K562 treated with DMSO at 1 percent for 12 hours (cell line): Measurements from ENCODE around the gene EGR2. TPM values are rescaled to one million over a fixed set of nuclear protein-coding genes. Genes with fewer than 3 reads are reported as not detected.

Experiments
- total RNA-seq: library from RNA; unstranded; fragments of 300-600 nt; gene quantifications from 2 replicates; pipeline ENCODE4 v1.2.3, GENCODE V29; 2022; ENCODE audit not compliant: insufficient read depth

EGR2 gene
- total RNA-seq = not detected in 2 replicates

GRCh38 chr10:62816331-62817120 lies at the start of gene EGR2:
TSS of gene EGR2 (minus strand) at chr10:62816366. CDS start at chr10:62816029, 337 bp downstream.

GRCh38 chr10:62804356-62805230 lies 11.6 kb downstream of the EGR2 start, which contains the start of gene ADO:
TSS of gene ADO (plus strand) at chr10:62804720. CDS start at chr10:62805060, 340 bp downstream.

Other genes starting within 250 kb of the EGR2 start
- gene ADO, start 11.6 kb downstream of the EGR2 start, total RNA-seq = 12.3 and 17.9 TPM in 2 replicates